Lung (tissue), 12 donors: Measurements from ENCODE around the gene CHM. TPM values are rescaled to one million over a fixed set of nuclear protein-coding genes. Genes with fewer than 3 reads are reported as not detected.

Source experiments
- ATAC-seq: fragments of 200-7000 bp; cut with Tn5 transposase; one replicate; pipeline ENCODE4 v1.9.1; 2020; ENCODE audit warnings: moderate number of reproducible peaks; ENCODE audit not compliant: insufficient read depth, low FRiP score
- DNase-seq, 3 donors: peaks; one replicate each; pipeline ENCODE4 v3.0.0-alpha.2; 2013 to 2017
- H3K27ac ChIP-seq, 2 donors: one replicate each; pipeline ENCODE4 v1.5.1; 2013; ENCODE audit warnings: mild to moderate bottlenecking in 2 of 2, moderate library complexity in 2 of 2, control low read depth in 1 of 2, inconsistent platforms in 1 of 2, low read depth in 1 of 2, low read length in 1 of 2
- H3K27me3 ChIP-seq, 3 donors: one replicate each; pipeline ENCODE4 v1.5.1; 2013; ENCODE audit warnings: low read length in 2 of 3; ENCODE audit not compliant: control insufficient read depth in 3 of 3, insufficient read depth in 3 of 3
- H3K36me3 ChIP-seq, 4 donors: one replicate each; pipeline ENCODE4 v1.5.1; 2013; ENCODE audit warnings: low read length in 4 of 4, mild to moderate bottlenecking in 1 of 4, moderate library complexity in 1 of 4; ENCODE audit not compliant: control insufficient read depth in 4 of 4, insufficient read depth in 4 of 4
- H3K4me1 ChIP-seq, 5 donors: one replicate each; pipeline ENCODE4 v1.5.1; 2013; ENCODE audit warnings: low read length in 5 of 5, mild to moderate bottlenecking in 2 of 5, moderate library complexity in 1 of 5; ENCODE audit not compliant: control insufficient read depth in 5 of 5, insufficient read depth in 5 of 5
- H3K4me3 ChIP-seq: one replicate; pipeline ENCODE4 v1.5.1; 2013; ENCODE audit warnings: mild to moderate bottlenecking, control low read depth, moderate library complexity
- H3K9ac ChIP-seq, 2 donors: one replicate each; pipeline ENCODE4 v1.5.1; 2013; ENCODE audit warnings: low read length in 2 of 2, control low read depth in 1 of 2; ENCODE audit not compliant: insufficient read depth in 1 of 2
- H3K9me3 ChIP-seq, 4 donors: one replicate each; pipeline ENCODE4 v1.5.1; 2013; ENCODE audit warnings: low read length in 3 of 4, mild to moderate bottlenecking in 1 of 4, moderate library complexity in 1 of 4; ENCODE audit not compliant: control insufficient read depth in 4 of 4, insufficient read depth in 3 of 4
- CTCF ChIP-seq: IDR thresholded peaks from 2 replicates; pipeline ENCODE4 v1.5.1; 2012; ENCODE audit warnings: mild to moderate bottlenecking; ENCODE audit errors: control extremely low read depth, extremely low read depth
- WGBS, 2 donors: extraction: QIAGEN DNeasy Blood & Tissue Kit; methylation state at CpG; one replicate each; pipeline ENCODE4 v1.1.7; 2013; 5-methylcytosine and 5-hydroxymethylcytosine counted together
- polyA plus RNA-seq, 2 donors: library from polyadenylated mRNA; stranded (reverse); fragments of 200-250 nt; gene quantifications; one replicate each; pipeline ENCODE4 v1.2.1, GENCODE V29; 2013
- total RNA-seq, 2 donors: library from RNA; depleted of rRNA in 1 of 2; stranded (reverse); fragments of >200 nt in 1 of 2; gene quantifications; one replicate each; pipeline ENCODE4 v1.2.1, GENCODE V29; 2014 to 2021
- donor health status: control.
- donor health status: control.
- donor health status: Bipolar disorder and iron deficiency.
- donor health status: healthy.
- donor health status: DM: yes; HTN: yes; CAD: no.

The CHM gene
- total and polyA plus RNA-seq, 4 donors, result 9.2 to 44.8 (median 12.0) TPM

DNA sequence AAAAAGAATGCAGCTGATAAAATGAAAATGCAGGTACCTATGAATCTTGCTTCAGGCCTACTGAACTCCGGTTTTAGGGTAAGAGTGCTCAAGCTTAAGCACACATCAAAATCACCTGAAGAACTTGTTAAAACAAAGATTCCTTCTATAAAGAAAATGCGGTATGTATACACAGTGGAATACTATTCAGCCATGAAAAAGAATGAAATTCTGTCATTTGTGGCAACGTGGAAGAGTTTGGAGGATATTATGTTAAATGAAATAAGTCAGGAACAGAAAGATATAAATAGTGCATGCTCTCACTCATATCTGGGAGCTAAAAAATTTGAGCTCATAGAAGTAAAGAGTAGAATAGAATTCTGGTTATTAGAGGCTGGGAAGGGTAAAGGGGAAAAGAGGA lies 14.0 kb upstream of the CHM start:
- DNase-seq (no peak), ATAC-seq (no peak)
- WGBS, 2 donors, result 71 to 90% methylated on average over 3 of the region's 3 CpGs
- Histone ChIP-seq H3K9me3 (no peaks in the 10 kb centered on the region), H3K27me3 (peaks cover 0 to 3% (median 0%) of the 10 kb centered on the region in 3 donors), H3K4me1 (no peaks in the 10 kb centered on the region), H3K36me3 (no peaks in the 10 kb centered on the region), H3K4me3 (no peak overlapping the region), H3K9ac (no peak overlapping the region), H3K27ac (no peak overlapping the region)
- no peak for TF ChIP-seq CTCF

GRCh38 chrX:86051741-86052140 lies 4.4 kb upstream of the CHM start:
- Histone ChIP-seq H3K9ac (no peak overlapping the region), H3K4me1 (peaks cover 0 to under 1% (median 0%) of the 10 kb centered on the region in 5 donors), H3K4me3 (no peak overlapping the region), H3K27ac (no peak overlapping the region), H3K9me3 (peaks cover 0 to 2% (median 0%) of the 10 kb centered on the region in 4 donors), H3K36me3 (no peaks in the 10 kb centered on the region), H3K27me3 (peaks cover 0 to 5% (median 0%) of the 10 kb centered on the region in 3 donors)
- no peak for TF ChIP-seq CTCF
- DNase-seq, result no peak
- WGBS, 2 donors, result 63 to 80% methylated on average over 2 of the region's 2 CpGs
- no peak for ATAC-seq

GRCh38 chrX:86047936-86048280 lies 550 bp upstream of the CHM start:
- no peak for TF ChIP-seq CTCF
- no peaks in the 10 kb centered on the region for H3K9me3 ChIP-seq
- no peaks in the 10 kb centered on the region for H3K36me3 ChIP-seq
- ATAC-seq (no peak), DNase-seq (no peak)
- peaks cover 0 to 10% (median 0%) of the 10 kb centered on the region in 5 donors for H3K4me1 ChIP-seq
- H3K27me3 ChIP-seq, result no peaks in the 10 kb centered on the region
- H3K4me3 ChIP-seq, result no peak overlapping the region
- 38 to 39% methylated on average over 15 of the region's 15 CpGs for WGBS, 2 donors
- H3K27ac ChIP-seq, result peak overlapping the region in 1 of 2 donors; percentile 60
- H3K9ac ChIP-seq, result peak overlapping the region in 1 of 2 donors; percentile 80

DNA sequence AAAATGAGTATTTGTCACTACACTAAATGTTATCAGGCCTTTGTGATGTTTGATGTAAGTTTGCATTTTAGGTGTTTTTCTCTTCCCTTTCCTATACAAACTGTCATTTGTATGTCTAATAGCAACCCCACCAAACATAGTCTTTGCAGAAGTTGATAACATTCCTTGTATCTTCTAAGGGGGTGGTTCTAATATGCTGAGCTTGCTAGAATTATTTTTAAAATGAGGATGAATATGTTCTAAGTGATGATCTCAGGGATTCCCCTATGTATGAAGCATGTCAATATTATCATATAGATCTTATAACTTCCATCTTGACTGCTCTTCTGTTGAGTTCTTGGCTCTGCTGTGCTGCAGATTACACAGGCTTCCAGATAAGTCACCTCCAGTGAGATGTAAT lies 3.1 kb downstream of the CHM start:
- Histone ChIP-seq H3K4me3 (no peak overlapping the region), H3K9ac (no peak overlapping the region), H3K4me1 (peaks cover 0 to 10% (median 2%) of the 10 kb centered on the region in 5 donors), H3K27ac (no peak overlapping the region), H3K9me3 (no peaks in the 10 kb centered on the region), H3K36me3 (no peaks in the 10 kb centered on the region), H3K27me3 (no peaks in the 10 kb centered on the region)
- no peak for DNase-seq
- ATAC-seq, result no peak
- TF ChIP-seq CTCF, result no peak
